ENCODE results near the gene ZYG11B. TPM values are rescaled to one million over a fixed set of nuclear protein-coding genes. Genes with fewer than 3 reads are reported as not detected.
A peak's percentile ranks its signal among the peaks of the same experiment; 100 is the strongest.

The ZYG11B gene
- total and polyA plus RNA-seq, 2 of the 13 experiments (the other 11 are each of a cell fraction or from before 2014, with no cell fraction given), result 6.9 to 17.9 TPM

GRCh38 chr1:52702886-52703787, 23.1 kb upstream of the ZYG11B start (continued):
- TF ChIP-seq ZNF737 (CRISPR knock-in tag; IDR thresholded peaks at IDR 0.05; ENCODE audit: borderline replicate concordance) (peak; percentile 98), ZNF709 (CRISPR knock-in tag; IDR thresholded peaks at IDR 0.05) (peak; percentile 89), ZNF879 (CRISPR knock-in tag; IDR thresholded peaks at IDR 0.05) (no peak), ZNF282 (IDR thresholded peaks at IDR 0.05; ENCODE audit: partially characterized antibody) (no peak), FOXC1 (CRISPR knock-in tag; IDR thresholded peaks at IDR 0.05; ENCODE audit: borderline replicate concordance) (peak; percentile 98), PHB2 (IDR thresholded peaks at IDR 0.05; ENCODE audit: partially characterized antibody) (no peak), ZNF543 (CRISPR knock-in tag; IDR thresholded peaks at IDR 0.05) (0 out of 2 replicates have a peak, but pooled peaks have one; percentile 78), GABPB1 (CRISPR knock-in tag; IDR thresholded peaks at IDR 0.05) (peak; percentile 76), ZBED4 (CRISPR knock-in tag; IDR thresholded peaks at IDR 0.05; ENCODE audit: borderline replicate concordance) (no peak), ZNF782 (CRISPR knock-in tag; IDR thresholded peaks at IDR 0.05; ENCODE audit: borderline replicate concordance) (peak; percentile 94; the same call in 1 of the 2 replicates), SP140L (CRISPR knock-in tag; IDR thresholded peaks at IDR 0.05; ENCODE audit: borderline replicate concordance) (no peak; the same call in 1 of the 2 replicates), THAP9 (CRISPR knock-in tag; IDR thresholded peaks at IDR 0.05; ENCODE audit: borderline replicate concordance) (peak; percentile 87), ZNF350 (CRISPR knock-in tag; IDR thresholded peaks at IDR 0.05; ENCODE audit: borderline replicate concordance, low read depth) (peak; percentile 98), BORCS8-MEF2B (CRISPR knock-in tag; IDR thresholded peaks at IDR 0.05) (peak; percentile 93; the same call in 1 of the 2 replicates), ZNF335 (CRISPR knock-in tag; IDR thresholded peaks at IDR 0.05) (peak; percentile 81), MAFG (CRISPR knock-in tag; IDR thresholded peaks at IDR 0.05) (no peak)
- TF ChIP-seq, protein P1, sequence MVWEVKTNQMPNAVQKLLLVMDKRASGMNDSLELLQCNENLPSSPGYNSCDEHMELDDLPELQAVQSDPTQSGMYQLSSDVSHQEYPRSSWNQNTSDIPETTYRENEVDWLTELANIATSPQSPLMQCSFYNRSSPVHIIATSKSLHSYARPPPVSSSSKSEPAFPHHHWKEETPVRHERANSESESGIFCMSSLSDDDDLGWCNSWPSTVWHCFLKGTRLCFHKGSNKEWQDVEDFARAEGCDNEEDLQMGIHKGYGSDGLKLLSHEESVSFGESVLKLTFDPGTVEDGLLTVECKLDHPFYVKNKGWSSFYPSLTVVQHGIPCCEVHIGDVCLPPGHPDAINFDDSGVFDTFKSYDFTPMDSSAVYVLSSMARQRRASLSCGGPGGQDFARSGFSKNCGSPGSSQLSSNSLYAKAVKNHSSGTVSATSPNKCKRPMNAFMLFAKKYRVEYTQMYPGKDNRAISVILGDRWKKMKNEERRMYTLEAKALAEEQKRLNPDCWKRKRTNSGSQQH (CRISPR knock-in tag; IDR thresholded peaks at IDR 0.05; ENCODE audit: low read depth), result peak; percentile 88; the same call in 1 of the 2 replicates

All from HepG2 (cell line).